HCT116 (cell line): ENCODE data around the gene XNDC1N.

Experiments used
- EZH2 ChIP-seq: fragments of 200-600 bp; sonication (generic); IDR thresholded peaks from 2 replicates; pipeline ENCODE4 v1.6.1; 2017; ENCODE audit warnings: antibody characterized with exemption, mixed run types
- FOSL1 ChIP-seq: IDR thresholded peaks from 2 replicates; pipeline ENCODE4 v1.6.1; 2012; ENCODE audit warnings: low read depth
- POLR2AphosphoS5 ChIP-seq: IDR thresholded peaks from 2 replicates; pipeline ENCODE4 v1.6.1; 2011; ENCODE audit warnings: mild to moderate bottlenecking, low read depth, low read length, moderate library complexity
- SP1 ChIP-seq: IDR thresholded peaks from 2 replicates; pipeline ENCODE4 v1.6.1; 2012; ENCODE audit warnings: low read depth
- YY1 ChIP-seq: IDR thresholded peaks from 2 replicates; pipeline ENCODE4 v1.6.1; 2011; ENCODE audit warnings: low read length, low read depth, moderate library complexity, mild to moderate bottlenecking; ENCODE audit not compliant: insufficient replicate concordance; ENCODE audit errors: extremely low read depth
- TF ChIP-seq, protein P1 (sequence below): IDR thresholded peaks from 2 replicates; pipeline ENCODE4 v1.6.1; 2012
- TF ChIP-seq, protein P2 (sequence below), 3 experiments: fragments of 200-600 bp in 1 of 3; sonication (generic) in 1 of 3; IDR thresholded peaks in 2 of 3; conservative IDR thresholded peaks in 1 of 3; 2 replicates each; pipeline ENCODE4 v1.5.1; 2012 to 2017; ENCODE audit warnings: low read depth in 2 of 3, low read length in 2 of 3, antibody characterized with exemption in 1 of 3, borderline replicate concordance in 1 of 3, control low read depth in 1 of 3, mild to moderate bottlenecking in 1 of 3, mixed read lengths in 1 of 3, mixed run types in 1 of 3, moderate library complexity in 1 of 3; ENCODE audit not compliant: insufficient read depth in 1 of 3

DNA sequence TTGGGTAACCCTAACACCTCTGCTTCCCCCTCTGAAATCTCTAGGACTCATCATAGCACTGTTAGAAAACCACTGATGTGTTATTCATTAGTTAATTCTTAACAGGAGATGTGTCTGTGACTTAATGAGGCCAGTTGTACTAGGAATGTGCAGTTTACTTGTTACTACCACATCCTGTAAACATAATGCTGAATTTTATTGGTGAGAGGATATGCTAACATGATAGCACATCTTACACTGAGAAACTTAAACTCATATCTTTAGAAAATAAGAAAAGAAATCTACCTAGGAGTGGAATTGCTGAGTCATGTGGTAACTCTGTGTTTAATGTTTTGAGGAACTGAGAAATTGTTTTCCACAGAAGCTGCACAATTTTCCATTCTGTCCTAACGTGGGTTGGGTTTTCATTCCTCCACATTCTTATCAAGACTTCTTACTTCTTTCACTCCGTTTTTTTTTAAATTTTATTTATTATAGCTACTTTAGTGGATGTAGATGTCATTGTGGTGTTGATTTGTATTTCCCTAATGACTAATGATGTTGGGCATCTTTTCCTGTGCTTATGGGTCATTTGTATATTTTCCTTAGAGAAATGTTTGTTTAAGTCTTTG is 34.1 kb upstream of the XNDC1N start:
- TF ChIP-seq FOSL1 = no peak
- TF ChIP-seq, protein P1, sequence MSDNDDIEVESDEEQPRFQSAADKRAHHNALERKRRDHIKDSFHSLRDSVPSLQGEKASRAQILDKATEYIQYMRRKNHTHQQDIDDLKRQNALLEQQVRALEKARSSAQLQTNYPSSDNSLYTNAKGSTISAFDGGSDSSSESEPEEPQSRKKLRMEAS = no peak
- no peak for TF ChIP-seq POLR2AphosphoS5
- TF ChIP-seq EZH2 = no peak
- TF ChIP-seq, protein P2, sequence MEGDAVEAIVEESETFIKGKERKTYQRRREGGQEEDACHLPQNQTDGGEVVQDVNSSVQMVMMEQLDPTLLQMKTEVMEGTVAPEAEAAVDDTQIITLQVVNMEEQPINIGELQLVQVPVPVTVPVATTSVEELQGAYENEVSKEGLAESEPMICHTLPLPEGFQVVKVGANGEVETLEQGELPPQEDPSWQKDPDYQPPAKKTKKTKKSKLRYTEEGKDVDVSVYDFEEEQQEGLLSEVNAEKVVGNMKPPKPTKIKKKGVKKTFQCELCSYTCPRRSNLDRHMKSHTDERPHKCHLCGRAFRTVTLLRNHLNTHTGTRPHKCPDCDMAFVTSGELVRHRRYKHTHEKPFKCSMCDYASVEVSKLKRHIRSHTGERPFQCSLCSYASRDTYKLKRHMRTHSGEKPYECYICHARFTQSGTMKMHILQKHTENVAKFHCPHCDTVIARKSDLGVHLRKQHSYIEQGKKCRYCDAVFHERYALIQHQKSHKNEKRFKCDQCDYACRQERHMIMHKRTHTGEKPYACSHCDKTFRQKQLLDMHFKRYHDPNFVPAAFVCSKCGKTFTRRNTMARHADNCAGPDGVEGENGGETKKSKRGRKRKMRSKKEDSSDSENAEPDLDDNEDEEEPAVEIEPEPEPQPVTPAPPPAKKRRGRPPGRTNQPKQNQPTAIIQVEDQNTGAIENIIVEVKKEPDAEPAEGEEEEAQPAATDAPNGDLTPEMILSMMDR (IDR thresholded peaks at IDR 0.05 in 2 of 3, conservative IDR thresholded peaks at IDR 0.05 in 1 of 3; ENCODE audit: borderline replicate concordance in 1 of 3, insufficient read depth in 1 of 3, low read depth in 2 of 3, low read length in 2 of 3) = no peak
- no peak for TF ChIP-seq YY1
- no peak for TF ChIP-seq SP1
